Right atrium auricular region (tissue), 2 donors: ENCODE measurements around the gene SUSD2. TPM values are rescaled to one million over a fixed set of nuclear protein-coding genes. Genes with fewer than 3 reads are reported as not detected.

Experiments
- DNase-seq: peaks from one replicate; pipeline ENCODE4 v3.0.0-alpha.2; 2019; ENCODE audit warnings: low spot score
- H3K27ac ChIP-seq, 2 donors: fragments of 200-600 bp; sonication (generic); 1 replicate in 1 of 2; 2 replicates in 1 of 2; pipeline ENCODE4 v1.5.1; 2016 to 2019
- H3K27me3 ChIP-seq, 2 donors: fragments of 200-600 bp; sonication (generic); one replicate each; pipeline versions ENCODE4 v1.5.1 to v1.6.0; 2017 to 2019
- H3K36me3 ChIP-seq: fragments of 200-600 bp; sonication (generic); one replicate; pipeline ENCODE4 v1.5.1; 2016
- H3K4me1 ChIP-seq, 2 donors: fragments of 200-600 bp; sonication (generic); one replicate each; pipeline versions ENCODE4 v1.5.1 to v1.6.0; 2017 to 2019
- H3K4me3 ChIP-seq, 2 donors: fragments of 200-600 bp; sonication (generic); 1 replicate in 1 of 2; 2 replicates in 1 of 2; pipeline ENCODE4 v1.5.1; 2017 to 2019; ENCODE audit warnings: mild to moderate bottlenecking in 1 of 2, moderate library complexity in 1 of 2
- H3K9me3 ChIP-seq, 2 donors: fragments of 200-600 bp; sonication (generic); one replicate each; pipeline ENCODE4 v1.5.1; 2019
- total RNA-seq, 2 donors: library from RNA; depleted of rRNA; stranded (reverse); fragments of >200 nt; gene quantifications; one replicate each; pipeline ENCODE4 v1.1.0, GENCODE V29; 2016
- TF ChIP-seq, protein P1 (sequence below), 2 donors: fragments of 200-600 bp; sonication (generic); IDR thresholded peaks; one replicate each; pipeline ENCODE4 v1.5.1; 2019; ENCODE audit warnings: antibody characterized with exemption in 2 of 2

The SUSD2 gene
- total RNA-seq, 2 donors from 2014 or later: 4.9 to 9.5 TPM

DNA sequence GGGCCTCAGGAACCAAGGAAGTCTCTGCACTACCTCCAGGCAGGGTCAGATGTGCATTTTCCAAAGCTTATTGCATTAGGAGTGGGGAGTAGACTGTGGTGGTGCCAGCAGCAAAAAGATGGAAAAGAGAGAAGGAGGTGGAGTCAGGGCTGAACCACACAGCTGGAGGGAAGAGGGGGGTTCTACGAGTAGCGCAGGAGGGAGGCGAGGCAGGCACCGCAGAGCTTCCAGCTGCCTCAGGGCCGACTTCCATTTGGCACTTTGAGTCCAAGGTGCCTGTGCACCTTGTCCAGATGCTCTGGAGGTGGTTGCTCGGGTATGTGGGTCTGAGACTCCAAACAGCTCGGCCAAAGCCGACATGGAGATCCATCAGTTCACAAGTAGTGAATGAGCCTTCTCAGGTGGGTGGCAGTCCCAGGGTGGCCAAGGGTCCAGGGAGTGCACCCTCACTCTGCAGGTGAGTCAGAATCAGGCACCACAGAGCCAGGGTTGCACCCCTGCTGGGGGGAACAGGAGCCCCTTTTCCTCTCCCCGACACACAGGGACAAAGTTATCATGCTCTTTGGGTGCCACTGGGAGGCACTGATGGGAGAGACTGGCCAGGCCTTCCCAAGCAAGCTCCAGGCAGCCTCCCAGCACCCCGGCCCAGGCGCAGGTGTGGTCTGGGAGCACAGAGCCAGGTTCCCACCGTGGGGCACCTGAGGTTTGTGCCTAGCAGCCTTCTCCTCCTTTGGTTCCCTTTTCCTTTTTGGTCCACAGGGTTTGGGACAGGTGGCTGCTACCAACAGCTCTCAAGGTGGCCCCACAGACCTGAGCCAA is 33.4 kb downstream of the SUSD2 start:
- TF ChIP-seq, protein P1, sequence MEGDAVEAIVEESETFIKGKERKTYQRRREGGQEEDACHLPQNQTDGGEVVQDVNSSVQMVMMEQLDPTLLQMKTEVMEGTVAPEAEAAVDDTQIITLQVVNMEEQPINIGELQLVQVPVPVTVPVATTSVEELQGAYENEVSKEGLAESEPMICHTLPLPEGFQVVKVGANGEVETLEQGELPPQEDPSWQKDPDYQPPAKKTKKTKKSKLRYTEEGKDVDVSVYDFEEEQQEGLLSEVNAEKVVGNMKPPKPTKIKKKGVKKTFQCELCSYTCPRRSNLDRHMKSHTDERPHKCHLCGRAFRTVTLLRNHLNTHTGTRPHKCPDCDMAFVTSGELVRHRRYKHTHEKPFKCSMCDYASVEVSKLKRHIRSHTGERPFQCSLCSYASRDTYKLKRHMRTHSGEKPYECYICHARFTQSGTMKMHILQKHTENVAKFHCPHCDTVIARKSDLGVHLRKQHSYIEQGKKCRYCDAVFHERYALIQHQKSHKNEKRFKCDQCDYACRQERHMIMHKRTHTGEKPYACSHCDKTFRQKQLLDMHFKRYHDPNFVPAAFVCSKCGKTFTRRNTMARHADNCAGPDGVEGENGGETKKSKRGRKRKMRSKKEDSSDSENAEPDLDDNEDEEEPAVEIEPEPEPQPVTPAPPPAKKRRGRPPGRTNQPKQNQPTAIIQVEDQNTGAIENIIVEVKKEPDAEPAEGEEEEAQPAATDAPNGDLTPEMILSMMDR (IDR thresholded peaks at IDR 0.05): no peak
- H3K4me1 ChIP-seq: no peaks in the 10 kb centered on the region
- H3K9me3 ChIP-seq: no peaks in the 10 kb centered on the region
- no peaks in the 10 kb centered on the region for H3K27me3 ChIP-seq
- DNase-seq: no peak
- H3K4me3 ChIP-seq: no peak overlapping the region
- no peak overlapping the region for H3K27ac ChIP-seq
- peaks cover 5% of the 10 kb centered on the region for H3K36me3 ChIP-seq

DNA sequence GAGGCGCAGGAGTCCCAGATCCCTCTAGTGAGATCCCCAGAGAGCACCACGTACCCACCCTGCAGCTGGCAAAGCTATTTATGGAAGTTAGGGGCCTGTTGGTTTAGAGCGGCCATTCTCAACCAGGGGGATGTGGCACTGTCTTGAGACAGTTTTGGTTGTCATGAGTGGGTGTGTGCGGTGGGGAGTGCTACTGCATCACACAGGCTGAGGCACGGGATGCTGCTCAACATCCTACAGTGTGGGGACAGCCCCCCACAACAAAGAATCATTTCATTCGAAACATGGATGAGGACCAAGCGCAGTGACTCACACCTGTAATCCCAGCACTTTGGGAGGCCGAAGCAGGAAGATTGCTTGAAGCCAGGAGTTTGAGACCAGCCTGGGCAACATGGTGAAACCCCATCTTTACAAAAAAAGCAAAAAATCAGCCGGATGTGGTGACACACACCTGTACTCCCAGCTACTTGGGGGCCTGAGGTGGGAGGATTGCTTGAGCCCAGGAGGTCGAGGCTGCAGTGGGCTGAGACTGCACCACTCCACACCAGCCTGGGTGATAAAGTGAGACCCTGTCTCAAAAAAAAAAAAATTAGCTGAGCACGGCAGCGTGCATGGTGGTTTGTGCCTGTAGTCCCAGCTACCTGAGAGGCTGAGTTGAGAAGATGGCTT is 35.4 kb downstream of the SUSD2 start:
- no peak overlapping the region for H3K27ac ChIP-seq
- H3K4me3 ChIP-seq: no peak overlapping the region
- peaks cover 13% of the 10 kb centered on the region for H3K36me3 ChIP-seq
- H3K9me3 ChIP-seq: no peaks in the 10 kb centered on the region
- no peak for DNase-seq
- no peaks in the 10 kb centered on the region for H3K27me3 ChIP-seq
- no peaks in the 10 kb centered on the region for H3K4me1 ChIP-seq
- TF ChIP-seq, protein P1 (IDR thresholded peaks at IDR 0.05): no peak

DNA sequence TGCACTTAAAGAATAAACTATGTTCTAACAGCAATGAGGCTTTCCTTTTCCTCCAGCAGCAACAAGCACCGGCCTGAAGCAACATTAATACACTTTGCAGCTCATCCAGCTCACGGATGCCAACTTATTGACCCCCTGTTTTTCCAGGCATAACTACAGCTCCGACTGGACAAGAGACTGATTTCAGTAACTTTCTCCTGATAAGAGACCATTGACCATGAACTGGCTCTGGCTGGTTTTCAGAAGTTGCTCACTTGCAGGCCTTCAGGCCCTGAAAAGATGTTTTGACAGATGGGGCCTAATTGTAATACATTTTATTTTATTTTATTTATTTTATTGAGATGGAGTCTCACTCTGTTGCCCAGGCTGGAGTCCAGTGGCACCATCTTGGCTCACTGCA is 36.1 kb downstream of the SUSD2 start:
- H3K36me3 ChIP-seq: peaks cover 13% of the 10 kb centered on the region
- TF ChIP-seq, protein P1 (IDR thresholded peaks at IDR 0.05): no peak

DNA sequence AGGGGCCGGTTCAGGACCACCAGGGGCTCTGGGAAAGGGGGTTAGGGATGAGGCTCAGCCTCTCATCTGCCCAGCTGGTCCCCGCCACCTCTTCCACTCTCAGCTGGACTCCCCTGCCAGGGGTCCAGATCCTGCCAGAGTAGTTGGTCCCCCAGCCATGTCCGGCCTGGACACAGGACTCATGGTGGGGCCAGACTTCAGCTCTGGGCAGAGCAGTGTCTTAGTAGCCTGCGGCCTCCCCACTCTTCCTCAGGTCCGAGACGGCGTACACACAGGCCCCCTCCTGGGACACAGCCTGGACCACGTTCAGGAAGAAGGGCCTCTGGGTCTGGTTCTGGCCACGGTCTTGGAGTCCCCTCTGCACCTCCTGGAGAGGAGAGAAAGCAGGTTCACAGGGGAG is 38.5 kb downstream of the SUSD2 start:
- Histone ChIP-seq H3K27ac (no peak overlapping the region), H3K9me3 (peaks cover 0 to 9% of the 10 kb centered on the region in 2 donors), H3K4me1 (no peaks in the 10 kb centered on the region), H3K36me3 (peaks cover 23% of the 10 kb centered on the region), H3K4me3 (no peak overlapping the region), H3K27me3 (no peaks in the 10 kb centered on the region)
- TF ChIP-seq, protein P1 (IDR thresholded peaks at IDR 0.05): no peak
- DNase-seq: no peak

More for the DNA sequence above, 36.1 kb downstream of the SUSD2 start:
- no peaks in the 10 kb centered on the region for H3K27me3 ChIP-seq
- H3K4me3 ChIP-seq: no peak overlapping the region
- no peaks in the 10 kb centered on the region for H3K9me3 ChIP-seq
- H3K4me1 ChIP-seq: no peaks in the 10 kb centered on the region
- H3K27ac ChIP-seq: no peak overlapping the region
- DNase-seq: no peak

DNA sequence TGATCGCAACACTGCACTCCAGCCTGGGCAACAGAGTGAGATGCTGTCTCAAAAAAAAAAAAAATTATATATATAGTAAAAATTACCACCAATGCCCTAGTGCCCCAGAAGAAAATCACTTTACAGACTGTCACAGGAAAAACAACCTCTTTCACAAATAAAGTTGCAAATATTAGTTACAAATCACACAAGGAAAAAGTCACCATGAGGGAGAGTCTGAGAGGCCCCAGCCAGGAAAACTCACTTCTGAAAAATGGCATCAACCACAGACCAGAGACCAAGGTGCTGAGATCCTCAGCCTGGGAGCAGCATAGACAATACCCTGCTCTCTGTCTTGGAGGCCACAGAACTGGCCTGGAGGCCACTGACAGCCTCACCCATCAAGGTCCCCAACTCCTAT is 43.2 kb downstream of the SUSD2 start:
- H3K36me3 ChIP-seq: peaks cover 60% of the 10 kb centered on the region
- H3K9me3 ChIP-seq: peaks cover 0 to 15% of the 10 kb centered on the region in 2 donors
- no peak for DNase-seq
- H3K27me3 ChIP-seq: no peaks in the 10 kb centered on the region
- H3K4me3 ChIP-seq: no peak overlapping the region
- TF ChIP-seq, protein P1 (IDR thresholded peaks at IDR 0.05): no peak
- H3K27ac ChIP-seq: no peak overlapping the region
- H3K4me1 ChIP-seq: no peaks in the 10 kb centered on the region
